Measurements from ENCODE around the gene HEPHL1.
A peak's percentile ranks its signal among the peaks of the same experiment; 100 is the strongest.
"Not testable (repeated sequence)": the region's sequence is repeated elsewhere in the genome, so short reads cannot be mapped to it uniquely, and the experiment has no call there.

The HEPHL1 gene, protein sequence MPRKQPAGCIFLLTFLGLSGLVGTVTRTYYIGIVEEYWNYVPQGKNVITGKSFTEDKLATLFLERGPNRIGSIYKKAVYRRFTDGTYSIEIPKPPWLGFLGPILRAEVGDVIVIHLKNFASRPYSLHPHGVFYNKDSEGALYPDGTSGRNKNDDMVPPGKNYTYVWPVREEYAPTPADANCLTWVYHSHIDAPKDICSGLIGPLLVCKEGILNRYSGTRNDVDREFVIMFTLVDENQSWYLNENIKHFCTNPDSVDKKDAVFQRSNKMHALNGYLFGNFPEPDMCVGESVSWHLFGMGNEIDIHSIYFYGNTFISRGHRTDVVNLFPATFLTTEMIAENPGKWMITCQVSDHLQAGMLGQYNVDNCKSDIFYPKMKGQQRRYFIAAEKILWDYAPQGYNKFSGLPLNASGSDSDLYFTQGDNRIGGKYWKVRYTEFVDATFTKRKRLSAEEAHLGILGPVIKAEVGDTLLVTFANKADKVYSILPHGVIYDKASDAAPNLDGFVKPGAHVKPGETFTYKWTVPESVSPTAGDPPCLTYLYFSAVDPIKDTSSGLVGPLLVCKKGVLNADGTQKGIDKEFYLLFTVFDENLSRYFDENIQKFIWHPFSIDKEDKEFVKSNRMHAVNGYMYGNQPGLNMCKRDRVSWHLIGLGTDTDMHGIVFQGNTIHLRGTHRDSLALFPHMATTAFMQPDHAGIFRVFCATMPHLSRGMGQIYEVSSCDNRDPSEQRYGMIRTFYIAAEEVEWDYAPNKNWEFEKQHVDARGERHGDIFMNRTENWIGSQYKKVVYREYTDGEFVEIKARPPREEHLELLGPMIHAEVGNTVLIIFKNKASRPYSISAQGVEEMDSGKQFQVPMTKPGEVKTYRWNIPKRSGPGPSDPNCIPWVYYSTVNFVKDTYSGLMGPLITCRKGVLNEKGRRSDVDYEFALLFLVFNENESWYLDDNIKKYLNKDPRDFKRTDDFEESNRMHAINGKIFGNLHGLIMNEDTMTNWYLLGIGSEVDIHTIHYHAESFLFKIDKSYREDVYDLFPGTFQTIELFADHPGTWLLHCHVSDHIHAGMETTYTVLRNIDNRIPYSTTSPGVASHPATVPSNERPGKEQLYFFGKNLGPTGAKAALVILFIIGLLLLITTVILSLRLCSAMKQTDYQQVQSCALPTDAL

GRCh38 chr11:94020777-94021481 lies at the start of gene HEPHL1:
HEPHL1 (plus strand) TSS chr11:94021354; CDS start chr11:94021369, 15 bp downstream.
- DNase-seq: peak; percentile 66

- DNase-seq: no peak
These were observed 48.4 kb upstream of the HEPHL1 start for GRCh38 chr11:93972790-93973189.

DNA sequence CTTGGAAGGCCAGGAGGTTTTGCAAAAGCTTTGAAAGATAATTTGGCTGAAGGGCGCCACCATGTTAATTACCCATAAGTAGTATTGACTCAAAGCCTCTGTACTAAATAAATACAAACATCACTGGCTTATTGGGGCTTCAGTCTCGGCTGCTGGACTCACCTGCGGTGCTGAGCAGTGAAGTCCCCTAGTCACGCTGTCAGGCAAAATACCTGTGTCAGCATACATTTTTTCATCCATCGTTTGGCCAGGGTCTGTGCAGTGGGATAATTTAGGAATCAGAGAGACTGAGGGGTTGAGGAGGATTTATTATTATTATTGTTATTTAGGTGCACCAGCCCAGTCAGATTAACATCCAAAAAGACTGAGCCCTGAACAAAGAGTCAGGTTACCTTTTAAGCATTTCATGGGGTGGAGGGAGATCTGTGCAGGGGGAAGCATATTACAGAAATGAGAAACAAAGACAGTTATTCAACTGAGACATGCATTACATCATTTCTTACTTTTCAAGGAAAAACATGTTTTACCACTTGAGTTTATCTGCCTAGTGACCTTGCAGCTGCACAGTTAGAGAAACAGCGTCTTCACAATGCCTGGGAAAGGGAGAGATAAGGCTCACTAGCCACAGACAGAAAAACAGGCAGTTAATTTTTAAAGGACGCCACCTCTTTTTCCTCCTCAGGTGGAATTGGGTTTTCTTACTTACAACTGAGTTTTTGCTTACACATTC lies 47.7 kb upstream of the HEPHL1 start:
- DNase-seq: not testable (repeated sequence)

DNA sequence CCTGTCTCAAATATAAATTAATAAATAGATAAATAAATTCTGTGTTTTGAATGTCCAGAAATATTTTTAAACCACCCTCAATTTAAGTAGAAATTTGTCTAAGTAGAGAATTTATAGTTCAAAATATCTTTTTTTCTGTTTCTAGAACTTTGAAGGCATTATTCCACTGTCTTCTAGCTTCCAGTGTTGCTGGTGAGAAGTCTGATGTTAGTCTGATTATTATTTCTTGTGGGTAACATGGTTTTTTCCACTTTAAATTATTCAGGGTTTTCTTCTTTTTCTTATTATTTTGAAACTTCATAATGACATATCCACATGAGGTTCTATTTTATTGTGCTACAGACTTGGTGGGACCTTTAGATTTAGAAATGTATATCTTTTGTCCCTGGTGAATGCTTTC lies 46.4 kb upstream of the HEPHL1 start:
- no peak for DNase-seq

DNA sequence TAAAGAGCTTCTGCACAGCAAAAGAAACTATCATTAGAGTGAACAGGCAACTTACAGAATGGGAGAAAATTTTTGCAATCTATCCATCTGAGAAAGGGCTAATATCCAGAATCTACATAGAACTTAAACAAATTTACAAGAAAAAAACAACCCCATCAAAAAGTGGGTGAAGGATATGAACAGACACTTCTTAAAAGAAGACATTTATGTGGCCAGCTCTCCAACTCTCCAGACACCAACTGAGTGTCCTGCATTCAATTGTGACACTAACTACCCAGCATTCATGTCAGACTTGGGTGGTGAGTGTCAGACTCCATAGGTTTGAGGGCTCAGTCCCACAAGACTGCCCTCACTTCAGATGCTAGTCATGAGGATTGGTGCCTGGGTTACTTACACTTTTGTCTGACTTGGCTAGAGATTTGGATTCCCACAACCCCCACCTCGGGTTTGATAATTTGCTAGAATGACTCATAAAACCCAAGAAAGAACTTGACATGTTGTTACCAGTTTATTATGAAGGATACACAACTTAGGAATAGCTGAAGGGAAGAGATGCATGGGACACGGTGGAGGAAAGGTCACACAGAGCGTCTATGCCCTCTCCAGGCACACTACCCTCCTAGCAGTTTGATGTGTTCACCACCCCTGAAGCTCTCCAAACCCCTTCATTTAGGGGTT lies 44.4 kb upstream of the HEPHL1 start:
- not testable (repeated sequence) for DNase-seq

DNA sequence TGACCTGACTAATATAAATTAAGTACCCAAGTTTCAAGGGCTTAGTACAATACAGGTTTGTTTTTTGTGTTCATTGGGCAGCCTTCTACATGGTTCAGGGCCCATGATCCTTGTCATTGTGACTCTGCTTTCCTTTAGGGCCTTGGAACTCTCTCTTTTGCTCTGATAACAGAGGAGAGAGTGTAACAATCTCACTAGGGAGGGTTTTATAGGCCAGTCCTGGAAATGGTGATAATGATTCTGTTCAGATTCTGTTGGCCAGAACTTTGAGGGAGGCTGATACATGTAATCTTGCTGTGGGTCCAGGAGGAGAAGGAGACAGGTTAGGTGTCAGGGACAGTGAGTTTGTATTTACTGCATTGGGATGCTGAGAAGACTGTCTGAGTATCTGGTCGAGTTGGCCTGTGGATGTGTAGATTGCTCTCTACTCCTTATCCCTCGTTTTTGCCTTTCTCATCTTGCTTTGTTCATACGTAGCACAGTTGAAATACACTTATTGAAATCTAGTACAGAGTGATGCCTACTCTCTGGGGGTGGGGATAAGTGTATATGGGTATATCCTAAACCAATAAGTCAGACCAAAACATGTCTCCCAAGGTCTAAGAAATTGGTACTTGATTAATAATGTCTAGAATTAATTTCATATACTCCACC lies 37.5 kb upstream of the HEPHL1 start:
- DNase-seq: no peak

DNA sequence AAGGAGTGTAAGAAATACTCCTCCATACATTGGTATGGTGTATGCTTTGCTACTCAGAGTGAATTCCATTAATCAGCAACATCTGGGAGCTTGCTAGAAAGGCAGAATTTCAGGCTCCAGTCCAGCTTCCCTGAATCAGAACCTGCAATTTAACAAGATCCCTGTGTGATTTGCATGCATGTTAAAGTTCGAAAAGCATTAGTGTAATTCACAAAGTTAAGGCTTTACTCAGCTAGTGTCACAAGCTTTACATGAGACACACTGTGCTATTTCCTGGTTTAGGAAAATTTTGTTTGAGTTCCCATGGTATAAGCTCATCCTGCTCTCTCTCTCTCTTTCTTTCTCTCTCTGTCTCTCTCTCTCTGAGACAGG lies 37.0 kb upstream of the HEPHL1 start:
- DNase-seq: no peak

- no peak for DNase-seq
These were observed 36.2 kb upstream of the HEPHL1 start for GRCh38 chr11:93984936-93985335.

GRCh38 chr11:93986716-93987115 lies 34.4 kb upstream of the HEPHL1 start:
- DNase-seq: peak; percentile 15

DNA sequence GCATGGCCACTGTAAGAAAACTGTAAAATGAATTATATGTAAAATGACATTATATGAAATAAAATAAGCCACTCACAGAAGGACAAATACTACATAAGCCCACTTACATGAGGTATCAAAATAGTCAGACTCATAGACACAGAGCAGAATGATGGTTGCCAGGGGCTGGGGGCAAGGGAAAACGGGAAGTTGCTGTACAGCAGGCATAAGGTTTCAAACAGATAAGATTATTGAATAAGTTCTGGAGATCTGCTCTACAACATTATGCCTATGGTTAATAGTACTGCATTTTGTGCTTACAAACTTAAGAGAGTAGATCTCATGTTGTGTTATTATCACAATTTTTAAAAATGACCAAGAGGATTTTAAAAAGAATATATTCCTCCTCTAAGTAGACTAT lies 32.7 kb upstream of the HEPHL1 start:
- no peak for DNase-seq

DNA sequence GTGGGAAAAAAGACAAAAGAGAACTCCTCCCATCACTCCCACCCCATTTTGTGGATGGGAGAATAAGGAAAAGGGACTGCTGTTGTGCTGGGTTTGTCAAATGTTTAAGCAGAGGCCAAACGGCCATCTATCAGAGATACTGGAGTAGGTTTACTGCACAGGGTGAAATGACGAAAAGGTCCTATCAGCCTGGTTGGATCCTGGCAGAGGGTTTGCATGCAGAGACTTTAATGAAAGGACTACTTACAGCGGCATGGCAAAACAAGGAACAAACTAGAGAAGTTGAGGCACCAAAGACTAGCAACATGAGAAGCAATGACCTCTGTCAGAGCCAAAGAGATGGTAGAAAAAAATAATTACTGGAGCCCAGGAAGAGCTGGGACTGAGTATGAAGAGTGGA lies 32.2 kb upstream of the HEPHL1 start:
- DNase-seq: no peak

DNA sequence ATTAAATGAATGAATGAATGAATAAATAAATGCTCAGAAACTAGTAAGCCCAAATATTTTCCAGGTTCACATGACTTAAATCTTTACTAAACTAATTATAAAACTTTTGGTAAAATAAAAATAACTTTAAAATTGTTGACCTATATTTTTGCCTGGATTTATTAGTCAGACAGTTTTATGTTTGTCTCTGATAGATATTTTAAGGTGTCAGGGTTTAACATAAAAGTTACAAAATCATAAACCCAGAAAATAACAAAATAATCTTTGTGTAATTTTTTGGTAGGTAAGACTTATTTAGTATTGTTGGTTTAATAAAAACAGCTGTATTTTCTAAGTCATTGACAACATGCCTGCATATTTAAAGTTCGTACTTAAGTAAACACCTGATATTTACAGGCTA lies 27.4 kb upstream of the HEPHL1 start:
- DNase-seq: no peak

DNA sequence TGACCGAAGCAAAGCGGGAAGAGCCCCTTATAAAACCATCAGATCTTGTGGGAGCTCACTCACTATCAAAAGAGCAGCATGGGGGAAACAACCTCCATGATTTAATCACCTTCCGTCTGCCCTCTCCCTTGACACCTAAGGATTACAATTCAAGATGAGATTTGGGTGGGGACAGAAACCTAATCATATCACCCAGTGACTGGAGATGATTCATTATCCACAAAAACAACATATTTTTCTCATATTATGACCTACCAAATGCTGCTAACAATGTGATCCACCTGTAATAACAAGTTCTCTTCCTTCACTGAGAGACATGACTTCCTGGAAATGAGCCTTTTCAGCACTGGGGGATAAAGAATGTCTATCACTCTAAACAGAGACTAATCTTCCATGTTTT lies 23.4 kb upstream of the HEPHL1 start:
- no peak for DNase-seq

DNA sequence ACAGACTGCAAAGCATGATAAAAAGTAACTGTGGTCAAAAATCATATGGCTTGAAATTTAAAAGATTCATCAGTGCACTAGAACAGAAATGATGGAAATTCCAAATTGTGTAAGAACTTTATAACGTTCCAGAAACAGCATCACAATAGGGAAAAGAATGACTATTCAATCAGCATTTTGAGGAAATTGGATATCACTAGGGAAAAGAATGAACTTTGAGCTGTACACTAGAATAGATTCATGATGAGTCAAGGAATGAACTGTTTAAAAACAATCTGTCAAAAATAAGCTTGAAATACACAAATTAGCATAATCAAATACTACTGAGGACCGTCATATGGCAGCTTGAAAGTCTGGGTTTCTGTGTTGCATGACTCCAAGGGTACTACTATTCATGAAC lies 20.5 kb upstream of the HEPHL1 start:
- DNase-seq: no peak

DNA sequence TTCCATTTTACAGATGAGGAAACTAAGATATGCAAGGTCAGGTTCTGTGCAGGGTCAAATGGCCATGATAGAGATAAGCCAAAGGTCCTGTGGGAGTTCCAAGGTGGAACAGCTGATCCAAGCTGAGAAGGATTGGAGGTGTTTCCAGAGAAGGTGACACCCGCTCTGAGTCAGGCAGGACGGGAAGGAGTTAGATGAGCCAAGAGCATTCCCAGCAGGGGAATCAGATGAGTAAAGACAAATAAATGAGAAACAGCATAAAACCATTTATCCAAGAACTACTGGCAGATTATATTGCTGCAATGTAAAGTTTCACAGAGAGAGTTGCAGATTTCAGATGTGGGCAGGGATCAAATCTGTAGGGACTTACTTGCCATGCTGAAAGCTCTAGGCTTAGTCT lies 18.9 kb upstream of the HEPHL1 start:
- DNase-seq: no peak

DNA sequence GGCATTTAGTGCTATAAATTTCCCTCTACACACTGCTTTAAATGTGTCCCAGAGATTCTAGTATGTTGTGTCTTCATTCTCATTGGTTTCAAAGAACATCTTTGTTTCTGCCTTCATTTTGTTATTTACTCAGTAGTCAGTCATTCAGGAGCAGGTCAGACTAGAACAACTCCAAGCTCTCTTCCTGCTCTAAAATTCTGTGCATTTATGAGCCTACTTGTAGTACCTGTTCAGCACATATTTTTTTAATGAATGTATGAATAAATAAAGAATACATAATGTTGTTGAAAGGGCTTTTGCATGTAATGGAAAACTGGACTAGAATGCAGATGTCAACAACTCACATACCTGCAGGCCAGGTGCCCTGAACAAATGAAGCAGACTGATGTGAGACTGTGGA lies 13.7 kb upstream of the HEPHL1 start:
- DNase-seq: no peak

GRCh38 chr11:94007906-94008305 lies 13.2 kb upstream of the HEPHL1 start:
- no peak for DNase-seq

DNA sequence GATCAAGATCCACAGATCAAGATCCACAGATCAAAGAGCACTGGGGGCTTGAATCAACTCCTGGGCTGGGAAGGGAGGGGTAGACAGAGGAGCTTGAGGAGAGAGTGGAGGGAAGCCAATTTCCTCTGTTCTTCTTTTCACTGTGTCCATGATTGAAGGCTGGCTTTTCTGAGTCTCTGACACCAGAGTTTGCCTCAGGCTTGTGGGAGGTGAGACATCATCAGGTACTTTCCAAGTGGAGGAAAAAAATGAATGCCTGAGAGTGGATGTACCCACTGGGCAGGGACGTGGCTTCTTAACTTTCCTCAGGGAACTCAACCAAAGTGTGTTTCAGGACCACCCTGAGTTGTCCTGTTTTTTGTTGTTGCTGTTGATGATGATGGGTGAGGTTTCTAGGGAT lies 11.0 kb upstream of the HEPHL1 start:
- DNase-seq: no peak

- no peak for DNase-seq
These were observed 9.7 kb upstream of the HEPHL1 start for GRCh38 chr11:94011478-94011877.

DNA sequence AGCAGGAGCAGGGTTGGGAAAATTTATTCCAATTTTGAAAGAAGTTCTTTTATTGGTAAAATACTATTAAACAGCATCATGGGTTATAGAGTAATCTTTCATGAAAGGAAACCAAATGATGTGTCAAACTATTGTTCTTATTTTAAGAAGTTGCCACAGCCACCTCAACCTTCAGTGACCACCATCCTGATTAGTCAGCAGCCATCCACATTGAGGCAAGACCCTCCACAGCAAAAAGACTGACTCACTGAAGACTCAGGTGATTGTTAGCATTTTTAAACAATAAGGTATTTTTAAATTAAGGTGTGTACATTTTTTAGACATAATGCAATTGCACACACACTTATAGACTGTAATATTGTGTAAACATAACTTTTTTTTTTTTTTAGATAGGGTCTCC lies 3.7 kb upstream of the HEPHL1 start:
- DNase-seq: peak; percentile 42

DNA sequence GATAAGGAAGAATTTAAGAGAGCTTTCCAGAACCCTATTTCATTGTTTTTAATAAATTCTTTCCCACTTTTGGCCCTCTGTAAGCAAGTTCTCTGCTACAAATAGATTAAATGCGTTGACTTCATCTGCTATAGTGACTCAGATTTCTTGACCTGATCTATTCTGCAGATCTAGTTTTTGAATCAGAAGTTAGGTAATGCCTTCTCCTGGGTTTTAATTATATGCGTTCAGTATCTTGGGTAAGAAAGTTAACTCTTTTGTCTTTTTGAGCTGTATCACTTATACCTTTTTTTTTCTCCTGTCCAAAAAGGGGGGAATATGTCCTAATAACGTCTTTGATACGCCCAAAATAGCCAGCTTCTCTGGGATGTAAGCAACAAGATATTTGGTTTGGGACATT lies 2.4 kb upstream of the HEPHL1 start:
- DNase-seq: no peak

All from EL (cell line).